Naive B cell (primary cell): ENCODE results near the gene GCK. TPM values are rescaled to one million over a fixed set of nuclear protein-coding genes. Genes with fewer than 3 reads are reported as not detected.

Experiments
- ATAC-seq, 2 donors: fragments of 150-1000 bp; cut with Tn5 transposase; 2 replicates each; pipeline ENCODE4 v1.10.0; 2021; ENCODE audit warnings: low read depth in 2 of 2, mild to moderate bottlenecking in 2 of 2, moderate library complexity in 2 of 2
- DNase-seq: peaks from one replicate; pipeline ENCODE4 v3.0.0; 2022
- H3K27ac Mint-ChIP-seq, 6 donors: one replicate each; pipeline ENCODE4 v1.8.0; 2020 to 2022; ENCODE audit warnings: mild to moderate bottlenecking in 6 of 6, mixed read lengths in 6 of 6, moderate library complexity in 5 of 6, inconsistent platforms in 2 of 6
- H3K27me3 Mint-ChIP-seq, 3 donors: one replicate each; pipeline ENCODE4 v1.8.0; 2021 to 2022; ENCODE audit warnings: mixed read lengths in 3 of 3, mild to moderate bottlenecking in 1 of 3
- H3K36me3 Mint-ChIP-seq, 2 donors: one replicate each; pipeline ENCODE4 v1.8.0; 2020 to 2022; ENCODE audit warnings: mixed read lengths in 2 of 2, inconsistent platforms in 1 of 2, mild to moderate bottlenecking in 1 of 2
- H3K4me1 Mint-ChIP-seq, 3 donors: one replicate each; pipeline ENCODE4 v1.8.0; 2020 to 2022; ENCODE audit warnings: mixed read lengths in 3 of 3, inconsistent platforms in 1 of 3, mild to moderate bottlenecking in 1 of 3, moderate library complexity in 1 of 3
- H3K4me3 Mint-ChIP-seq, 8 donors: one replicate each; pipeline ENCODE4 v1.8.0; 2020 to 2022; ENCODE audit warnings: mild to moderate bottlenecking in 8 of 8, mixed read lengths in 8 of 8, moderate library complexity in 8 of 8, inconsistent platforms in 2 of 8
- H3K9me3 Mint-ChIP-seq, 7 donors: one replicate each; pipeline ENCODE4 v1.8.0; 2020 to 2022; ENCODE audit warnings: mixed read lengths in 7 of 7, mild to moderate bottlenecking in 5 of 7, inconsistent platforms in 2 of 7, moderate library complexity in 1 of 7
- polyA plus RNA-seq, 6 donors: library from polyadenylated mRNA; unstranded; fragments of 300-500 nt; fragmentation: Illumina TruSeq; gene quantifications; one replicate each; pipeline ENCODE4 v1.2.3, GENCODE V29; 2021; ENCODE audit warnings: low read depth in 6 of 6

GCK gene
- polyA plus RNA-seq, 6 donors from 2014 or later: 0.29 to 4.5 (median 0.45) TPM

- Mint-ChIP-seq H3K4me1 (no peaks in the 10 kb centered on the region), H3K27ac (no peak overlapping the region), H3K27me3 (no peaks in the 10 kb centered on the region), H3K9me3 (peaks cover 0 to 4% (median 0%) of the 10 kb centered on the region in 7 donors), H3K36me3 (peaks cover 0 to 2% of the 10 kb centered on the region in 2 donors), H3K4me3 (no peak overlapping the region)
- no peak for ATAC-seq
- no peak for DNase-seq
These were observed 30.2 kb downstream of the GCK start for GRCh38 chr7:44158873-44159631.

- Mint-ChIP-seq H3K9me3 (no peaks in the 10 kb centered on the region), H3K36me3 (no peaks in the 10 kb centered on the region), H3K27ac (peak overlapping the region in 1 of 6 donors; percentile 54), H3K4me1 (no peaks in the 10 kb centered on the region), H3K4me3 (peak overlapping the region in 1 of 8 donors; percentile 66), H3K27me3 (no peaks in the 10 kb centered on the region)
- DNase-seq (no peak), ATAC-seq (no peak)
These were observed 31.0 kb downstream of the GCK start for GRCh38 chr7:44158096-44158872.

GRCh38 chr7:44157116-44158080 is 31.8 kb downstream of the GCK start:
- no peaks in the 10 kb centered on the region for H3K36me3 Mint-ChIP-seq
- H3K27ac Mint-ChIP-seq: peak overlapping the region in 1 of 6 donors; percentile 26
- DNase-seq (no peak), ATAC-seq (no peak)
- no peaks in the 10 kb centered on the region for H3K9me3 Mint-ChIP-seq
- peak overlapping the region in 1 of 8 donors; percentile 66 for H3K4me3 Mint-ChIP-seq
- no peaks in the 10 kb centered on the region for H3K27me3 Mint-ChIP-seq
- no peaks in the 10 kb centered on the region for H3K4me1 Mint-ChIP-seq

GRCh38 chr7:44156453-44157010 is 32.7 kb downstream of the GCK start:
- no peaks in the 10 kb centered on the region for H3K27me3 Mint-ChIP-seq
- no peak overlapping the region for H3K27ac Mint-ChIP-seq
- no peaks in the 10 kb centered on the region for H3K4me1 Mint-ChIP-seq
- no peaks in the 10 kb centered on the region for H3K9me3 Mint-ChIP-seq
- H3K4me3 Mint-ChIP-seq: no peak overlapping the region
- no peak for ATAC-seq
- H3K36me3 Mint-ChIP-seq: no peaks in the 10 kb centered on the region
- no peak for DNase-seq

- no peaks in the 10 kb centered on the region for H3K9me3 Mint-ChIP-seq
- peaks cover 0 to 3% (median under 1%) of the 10 kb centered on the region in 3 donors for H3K4me1 Mint-ChIP-seq
- DNase-seq: no peak
- H3K4me3 Mint-ChIP-seq: no peak overlapping the region
- no peak for ATAC-seq
- no peaks in the 10 kb centered on the region for H3K27me3 Mint-ChIP-seq
- H3K36me3 Mint-ChIP-seq: no peaks in the 10 kb centered on the region
- H3K27ac Mint-ChIP-seq: no peak overlapping the region
These were observed 33.8 kb downstream of the GCK start for GRCh38 chr7:44155191-44156185.

- no peak overlapping the region for H3K27ac Mint-ChIP-seq
- DNase-seq (no peak), ATAC-seq (no peak)
- no peaks in the 10 kb centered on the region for H3K27me3 Mint-ChIP-seq
- no peak overlapping the region for H3K4me3 Mint-ChIP-seq
- H3K4me1 Mint-ChIP-seq: peaks cover 0 to 6% (median 5%) of the 10 kb centered on the region in 3 donors
- H3K9me3 Mint-ChIP-seq: no peaks in the 10 kb centered on the region
- H3K36me3 Mint-ChIP-seq: no peaks in the 10 kb centered on the region
These were observed 34.5 kb downstream of the GCK start for GRCh38 chr7:44154703-44155102.

- H3K27ac Mint-ChIP-seq: peak overlapping the region in 1 of 6 donors; percentile 33
- H3K4me3 Mint-ChIP-seq: no peak overlapping the region
- no peaks in the 10 kb centered on the region for H3K36me3 Mint-ChIP-seq
- no peaks in the 10 kb centered on the region for H3K9me3 Mint-ChIP-seq
- H3K4me1 Mint-ChIP-seq: peaks cover 0 to 6% (median 5%) of the 10 kb centered on the region in 3 donors
- H3K27me3 Mint-ChIP-seq: no peaks in the 10 kb centered on the region
- ATAC-seq: no peak
- no peak for DNase-seq
These were observed 35.3 kb downstream of the GCK start for GRCh38 chr7:44153948-44154335.

- Mint-ChIP-seq H3K27me3 (no peaks in the 10 kb centered on the region), H3K4me3 (no peak overlapping the region), H3K9me3 (no peaks in the 10 kb centered on the region), H3K27ac (no peak overlapping the region), H3K4me1 (peaks cover 0 to 6% (median 5%) of the 10 kb centered on the region in 3 donors), H3K36me3 (no peaks in the 10 kb centered on the region)
- ATAC-seq (no peak), DNase-seq (no peak)
These were observed 36.0 kb downstream of the GCK start for GRCh38 chr7:44152971-44153947.

GRCh38 chr7:44151956-44152355 is 37.3 kb downstream of the GCK start:
- Mint-ChIP-seq H3K27me3 (no peaks in the 10 kb centered on the region), H3K9me3 (no peaks in the 10 kb centered on the region), H3K4me3 (no peak overlapping the region), H3K4me1 (peaks cover 0 to 6% (median 5%) of the 10 kb centered on the region in 3 donors), H3K36me3 (no peaks in the 10 kb centered on the region), H3K27ac (no peak overlapping the region)
- no peak for ATAC-seq
- DNase-seq: no peak

GRCh38 chr7:44150966-44151941 is 38.0 kb downstream of the GCK start:
- Mint-ChIP-seq H3K36me3 (no peaks in the 10 kb centered on the region), H3K27ac (peak overlapping the region in 3 of 6 donors; percentile 16 to 73 (median 31)), H3K4me1 (peaks cover 2 to 9% (median 6%) of the 10 kb centered on the region in 3 donors), H3K27me3 (no peaks in the 10 kb centered on the region), H3K4me3 (no peak overlapping the region), H3K9me3 (no peaks in the 10 kb centered on the region)
- DNase-seq: no peak
- no peak for ATAC-seq
